Activated naive CD8-positive, alpha-beta T cell treated with anti-CD3 and anti-CD28 coated beads, Interleukin-2, amount 50 U/mL, for 24 hours (primary cell): ENCODE measurements around the gene CDK13.
"Not testable (repeated sequence)": the region's sequence is repeated elsewhere in the genome, so short reads cannot be mapped to it uniquely, and the experiment has no call there.

ENCODE experiments used
- ATAC-seq: fragments of 150-1000 bp; cut with Tn5 transposase; one replicate; pipeline ENCODE4 v1.10.0; 2021
- DNase-seq: peaks from one replicate; pipeline ENCODE4 v3.0.0; 2021
- H3K27ac Mint-ChIP-seq: one replicate; pipeline ENCODE4 v1.8.0; 2021; ENCODE audit warnings: mild to moderate bottlenecking, mixed read lengths
- H3K27me3 Mint-ChIP-seq: one replicate; pipeline ENCODE4 v1.8.0; 2021; ENCODE audit warnings: mixed read lengths
- H3K36me3 Mint-ChIP-seq: one replicate; pipeline ENCODE4 v1.8.0; 2021; ENCODE audit warnings: low read depth, mixed read lengths
- H3K4me1 Mint-ChIP-seq: one replicate; pipeline ENCODE4 v1.8.0; 2021; ENCODE audit warnings: mixed read lengths
- H3K4me3 Mint-ChIP-seq: one replicate; pipeline ENCODE4 v1.8.0; 2021; ENCODE audit warnings: mild to moderate bottlenecking, moderate library complexity, mixed read lengths
- H3K9me3 Mint-ChIP-seq: one replicate; pipeline ENCODE4 v1.8.0; 2021; ENCODE audit warnings: mixed read lengths

The CDK13 gene

DNA sequence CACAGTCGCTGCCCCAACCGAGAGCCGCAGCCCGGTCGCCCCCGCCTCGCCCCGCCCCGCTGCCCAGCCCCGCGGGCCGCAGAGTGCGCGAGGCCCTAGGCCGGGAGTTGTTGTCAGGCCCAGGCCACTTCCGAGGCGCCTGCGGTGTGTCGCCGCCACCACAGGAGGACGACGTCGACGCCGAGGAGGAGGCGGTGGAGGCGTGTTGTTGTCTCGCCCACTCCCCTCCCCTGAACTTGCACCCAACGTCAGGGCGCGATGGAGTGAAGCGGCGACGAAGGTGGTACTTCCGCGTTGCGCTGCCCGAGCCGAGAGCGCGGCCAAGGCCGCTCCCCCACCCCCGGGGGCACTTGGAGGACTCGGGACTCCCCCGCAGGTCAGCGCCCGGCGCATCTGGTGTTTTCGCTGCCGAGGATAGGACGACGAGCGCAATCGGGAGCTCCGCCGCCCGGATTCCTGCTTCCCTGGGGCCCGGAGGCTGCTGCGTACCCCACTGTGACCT, at the start of gene CDK13:
Gene CDK13, plus strand, starts transcription at position 286 of the 502 bp plus-strand sequence. CDS start 386 bp downstream, outside the sequence.
- Mint-ChIP-seq H3K9me3 (no peaks in the 10 kb centered on the region), H3K4me3 (peak within 1 kb of the TSS; percentile 98), H3K27me3 (no peaks in the 10 kb centered on the region), H3K27ac (peak within 1 kb of the TSS; percentile 100), H3K4me1 (peaks cover 46% of the 10 kb centered on the region), H3K36me3 (peaks cover 18% of the 10 kb centered on the region)
- peak; percentile 84 for DNase-seq
- ATAC-seq = peak; percentile 35

DNA sequence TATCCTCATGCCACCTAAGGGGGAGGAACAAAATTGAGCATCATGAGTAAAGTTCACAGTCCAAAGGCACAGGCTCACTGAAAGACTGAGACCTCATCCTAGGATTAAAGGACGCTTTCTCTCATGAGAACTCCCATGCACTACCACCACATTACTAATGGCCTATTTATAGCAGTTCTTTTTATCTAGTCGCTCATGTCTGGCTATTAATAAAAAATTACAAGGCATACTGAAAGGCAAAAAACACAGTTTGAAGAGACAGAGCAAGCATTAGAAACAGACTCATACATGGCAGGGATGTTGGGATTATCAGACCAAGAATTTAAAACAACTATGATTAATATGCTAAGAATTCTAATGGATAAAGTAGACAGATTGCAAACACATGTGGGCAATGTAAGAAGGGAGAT, 46.0 kb upstream of the CDK13 start:
- Mint-ChIP-seq H3K27ac (no peak overlapping the region), H3K4me3 (no peak overlapping the region), H3K27me3 (no peaks in the 10 kb centered on the region), H3K4me1 (no peaks in the 10 kb centered on the region), H3K9me3 (peaks cover 8% of the 10 kb centered on the region), H3K36me3 (no peaks in the 10 kb centered on the region)
- DNase-seq (no peak), ATAC-seq (no peak)

DNA sequence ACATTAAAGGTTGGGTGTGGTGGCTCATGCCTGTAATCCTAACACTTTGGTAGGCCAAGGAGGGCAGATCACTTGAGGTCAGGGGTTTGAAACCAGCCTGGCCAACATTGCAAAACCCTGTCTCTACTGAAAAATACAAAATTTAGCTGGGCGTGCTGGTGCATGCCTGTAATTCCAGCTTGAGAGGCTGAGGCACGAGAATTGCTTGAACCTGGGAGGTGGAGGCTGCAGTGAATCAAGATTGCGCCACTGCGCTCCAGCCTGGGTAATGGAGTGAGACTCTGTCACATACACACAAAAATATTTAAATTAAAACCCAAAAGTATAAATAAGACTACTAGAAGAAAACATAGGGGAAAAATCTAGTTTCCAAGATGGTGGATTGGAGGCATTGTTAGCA, 41.9 kb upstream of the CDK13 start:
- no peak for ATAC-seq
- H3K9me3 Mint-ChIP-seq = peaks cover 20% of the 10 kb centered on the region
- no peak for DNase-seq
- H3K4me1 Mint-ChIP-seq = no peaks in the 10 kb centered on the region
- no peaks in the 10 kb centered on the region for H3K36me3 Mint-ChIP-seq
- H3K4me3 Mint-ChIP-seq = no peak overlapping the region
- no peak overlapping the region for H3K27ac Mint-ChIP-seq
- H3K27me3 Mint-ChIP-seq = no peaks in the 10 kb centered on the region

DNA sequence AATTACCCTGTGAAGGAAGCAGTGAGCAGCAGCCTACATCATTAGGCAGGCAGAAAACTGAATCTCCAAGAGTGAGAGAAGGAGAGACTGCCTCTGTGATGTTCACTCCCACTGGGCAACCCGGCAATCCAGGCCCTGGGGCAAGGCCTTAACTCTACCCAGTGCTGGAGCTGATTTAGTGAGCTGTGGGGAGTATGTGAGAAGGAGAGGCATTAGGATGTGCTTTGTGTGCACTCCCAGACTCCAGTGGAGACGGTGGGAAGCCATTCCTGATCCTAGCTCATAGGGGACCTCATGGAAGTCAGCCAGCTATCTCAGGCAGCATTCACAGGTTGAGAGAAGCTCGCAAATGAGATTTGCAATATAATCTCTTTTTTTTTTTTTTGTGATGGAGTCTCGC, 41.1 kb upstream of the CDK13 start:
- Mint-ChIP-seq H3K27me3 (no peaks in the 10 kb centered on the region), H3K27ac (no peak overlapping the region), H3K36me3 (no peaks in the 10 kb centered on the region), H3K9me3 (peaks cover 20% of the 10 kb centered on the region), H3K4me3 (no peak overlapping the region), H3K4me1 (no peaks in the 10 kb centered on the region)
- DNase-seq (no peak), ATAC-seq (no peak)

DNA sequence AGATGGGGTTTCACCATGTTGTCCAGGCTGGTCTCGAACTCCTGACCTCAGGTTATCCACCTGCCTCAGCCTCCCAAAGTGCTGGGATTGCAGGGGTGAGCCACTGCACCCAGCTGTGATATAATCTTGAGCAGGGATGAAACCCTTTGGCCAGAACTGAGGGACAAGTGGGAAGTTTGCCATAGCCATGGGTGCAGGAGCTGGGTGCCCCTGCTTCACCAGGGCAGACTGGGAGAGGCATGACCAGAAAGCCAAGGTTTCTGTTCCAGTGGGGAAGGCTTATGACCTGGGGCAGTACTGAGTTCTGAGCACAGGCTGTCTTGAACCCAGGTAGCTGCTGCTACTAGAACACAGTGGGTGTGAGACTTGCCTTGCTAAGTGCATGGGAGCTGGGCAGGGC, 40.5 kb upstream of the CDK13 start:
- H3K9me3 Mint-ChIP-seq = peaks cover 20% of the 10 kb centered on the region

DNA sequence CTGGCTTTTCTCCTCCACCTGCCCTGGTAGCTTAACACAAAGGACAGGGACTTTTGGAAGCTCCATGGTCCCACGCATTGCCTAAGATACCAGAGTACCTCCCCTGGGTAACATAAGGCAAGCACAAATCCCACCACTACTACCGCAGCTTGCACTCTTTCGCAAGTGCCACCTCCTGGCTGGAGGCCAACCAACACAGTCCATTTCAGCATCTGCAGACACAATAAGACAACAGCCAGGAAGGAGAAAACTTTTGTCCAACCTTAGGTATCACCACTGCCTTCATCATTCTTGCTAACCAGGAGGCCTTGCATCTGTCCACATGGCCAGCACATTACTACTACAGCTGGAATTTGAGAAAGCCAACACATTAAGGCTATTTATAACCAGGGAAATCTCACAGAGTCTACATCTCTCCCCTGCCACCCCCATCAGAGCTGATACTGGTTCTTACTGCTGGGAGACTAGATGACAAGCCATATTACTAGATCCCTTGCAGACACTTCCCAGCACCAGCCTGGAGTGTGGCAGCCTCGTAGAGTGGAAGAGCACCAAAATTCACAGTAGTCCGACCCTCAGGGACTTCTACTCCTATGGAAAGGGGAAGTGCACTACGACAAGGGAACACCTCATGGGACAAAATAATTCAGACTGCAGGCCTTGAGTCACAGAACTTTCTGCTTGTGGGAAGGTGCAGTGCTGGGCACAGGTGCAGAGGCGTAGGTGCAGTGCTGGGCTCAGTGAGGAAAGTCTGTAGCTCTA, 39.8 kb upstream of the CDK13 start:
- peaks cover 4% of the 10 kb centered on the region for H3K4me1 Mint-ChIP-seq
- H3K4me3 Mint-ChIP-seq = no peak overlapping the region
- H3K27me3 Mint-ChIP-seq = no peaks in the 10 kb centered on the region
- ATAC-seq = no peak
- peaks cover 20% of the 10 kb centered on the region for H3K9me3 Mint-ChIP-seq
- H3K36me3 Mint-ChIP-seq = no peaks in the 10 kb centered on the region
- H3K27ac Mint-ChIP-seq = no peak overlapping the region
- DNase-seq = no peak

More for the DNA sequence above, 40.5 kb upstream of the CDK13 start:
- no peaks in the 10 kb centered on the region for H3K27me3 Mint-ChIP-seq
- no peaks in the 10 kb centered on the region for H3K4me1 Mint-ChIP-seq
- no peak overlapping the region for H3K4me3 Mint-ChIP-seq
- no peak for ATAC-seq
- H3K36me3 Mint-ChIP-seq = no peaks in the 10 kb centered on the region
- no peak overlapping the region for H3K27ac Mint-ChIP-seq
- no peak for DNase-seq

DNA sequence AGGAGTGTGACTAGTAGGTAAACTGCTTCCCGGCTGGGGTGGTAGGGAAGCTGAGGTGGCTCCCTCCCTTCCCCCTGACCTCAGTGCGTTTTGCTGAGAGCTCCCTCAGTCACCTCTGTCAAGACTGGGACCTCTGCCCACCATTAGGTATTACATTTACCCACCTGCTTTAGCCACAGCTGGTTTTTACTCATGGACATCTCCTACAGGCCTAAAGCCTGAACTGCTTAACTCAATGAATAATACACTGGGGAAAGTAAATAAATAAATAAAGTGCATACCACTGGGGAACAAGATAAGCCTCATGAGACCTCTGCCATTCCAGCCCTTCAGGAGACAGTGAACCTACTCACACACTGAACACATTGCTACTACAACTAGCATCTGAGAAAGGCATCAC, 38.9 kb upstream of the CDK13 start:
- Mint-ChIP-seq H3K9me3 (peaks cover 20% of the 10 kb centered on the region), H3K4me1 (peaks cover 7% of the 10 kb centered on the region), H3K27me3 (no peaks in the 10 kb centered on the region), H3K27ac (no peak overlapping the region), H3K4me3 (no peak overlapping the region), H3K36me3 (no peaks in the 10 kb centered on the region)
- no peak for ATAC-seq
- DNase-seq = no peak

DNA sequence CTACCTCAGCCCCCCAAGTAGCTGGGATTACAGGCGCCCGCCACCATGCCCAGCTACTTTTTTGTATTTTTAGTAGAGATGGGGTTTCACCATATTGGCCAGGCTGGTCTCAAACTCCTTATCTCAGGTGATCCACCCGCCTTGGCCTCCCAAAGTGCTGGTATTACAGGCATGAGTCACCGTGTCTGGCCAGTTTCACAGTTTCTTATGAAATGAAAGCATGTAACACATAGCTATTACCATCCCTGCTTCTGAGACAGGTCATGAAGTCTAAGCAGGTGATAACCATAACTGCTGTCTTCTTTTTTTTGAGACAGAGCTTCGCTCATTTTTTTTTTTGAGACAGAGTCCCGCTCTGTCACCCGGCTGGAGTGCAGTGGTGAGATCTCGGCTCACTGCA, 34.2 kb upstream of the CDK13 start:
- DNase-seq, H3K27ac Mint-ChIP-seq, H3K4me3 Mint-ChIP-seq, ATAC-seq, H3K4me1 Mint-ChIP-seq, H3K27me3 Mint-ChIP-seq, H3K36me3 Mint-ChIP-seq: not testable (repeated sequence)
- peaks cover 12% of the 10 kb centered on the region for H3K9me3 Mint-ChIP-seq

DNA sequence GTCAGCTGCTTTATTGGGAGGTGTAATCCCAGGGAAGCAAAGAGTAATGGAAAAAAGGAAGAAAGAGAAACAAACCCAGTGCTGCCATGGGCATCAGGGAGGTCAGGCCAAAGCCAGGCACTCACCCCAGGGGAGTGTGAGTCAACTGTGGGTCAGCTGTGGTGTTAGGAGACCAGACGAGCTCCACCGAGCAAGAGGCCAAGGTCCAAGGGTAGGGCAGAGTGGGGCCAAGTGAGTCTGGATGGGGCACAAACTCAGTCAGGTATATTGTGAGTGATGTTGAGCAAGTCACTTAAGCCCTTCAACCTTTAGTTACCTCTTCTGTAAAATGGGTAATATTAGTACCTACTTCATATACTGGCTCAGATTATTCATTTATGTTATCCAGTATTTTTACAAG, 30.4 kb upstream of the CDK13 start:
- DNase-seq (no peak), ATAC-seq (no peak)
- Mint-ChIP-seq H3K4me1 (peaks cover 7% of the 10 kb centered on the region), H3K9me3 (no peaks in the 10 kb centered on the region), H3K27ac (no peak overlapping the region), H3K36me3 (no peaks in the 10 kb centered on the region), H3K4me3 (no peak overlapping the region), H3K27me3 (peaks cover 6% of the 10 kb centered on the region)

DNA sequence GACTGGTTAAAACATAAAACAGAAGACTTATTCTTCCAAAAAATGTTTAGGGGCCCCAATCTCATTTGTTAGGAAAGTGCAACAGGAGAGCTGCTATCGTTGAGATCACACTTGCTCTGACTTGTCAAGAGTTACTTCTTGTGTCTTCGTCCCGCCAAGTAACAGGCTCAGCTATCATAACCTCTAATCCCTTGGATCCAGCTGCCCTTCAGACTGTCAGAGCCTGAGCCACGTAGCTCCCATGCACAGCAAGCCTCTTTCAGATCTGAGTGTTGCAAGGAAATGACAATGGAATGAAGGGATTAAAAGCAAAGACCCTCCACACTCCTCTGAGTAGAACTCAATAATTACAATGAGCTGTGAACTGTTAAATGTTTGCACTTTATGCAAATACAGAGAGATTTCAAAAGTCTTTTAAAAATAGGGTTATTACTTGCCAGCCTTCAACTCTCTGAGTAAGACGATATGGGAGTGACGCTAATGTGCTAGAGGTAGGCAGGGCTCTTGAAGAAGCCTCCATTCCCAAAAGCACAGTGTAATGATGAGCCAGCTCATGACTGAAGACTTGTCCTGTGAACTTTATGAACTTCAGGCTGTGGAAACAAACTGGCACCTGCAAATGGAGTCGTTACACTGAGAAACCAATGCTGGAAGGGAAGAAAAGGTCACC, 28.4 kb upstream of the CDK13 start:
- peaks cover 6% of the 10 kb centered on the region for H3K27me3 Mint-ChIP-seq

DNA sequence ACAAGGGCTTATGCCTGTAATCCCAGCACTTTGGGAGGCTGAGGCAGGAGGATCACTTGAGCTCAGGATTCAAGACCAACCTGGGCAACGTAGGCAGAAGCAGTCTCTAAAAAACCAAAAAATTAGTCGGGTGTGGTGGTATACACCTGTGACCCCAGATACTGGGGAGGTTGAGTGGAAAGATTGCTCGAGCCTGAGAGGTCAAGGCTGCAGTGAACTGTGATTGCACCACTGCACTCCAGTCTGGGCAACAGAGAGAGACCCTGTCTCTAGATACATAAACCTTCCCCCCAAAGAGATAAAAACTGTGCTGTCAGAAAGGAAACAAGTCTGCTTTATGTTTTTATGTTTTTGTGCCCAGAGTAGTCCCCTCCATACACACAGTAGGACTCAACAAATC, 27.5 kb upstream of the CDK13 start:
- Mint-ChIP-seq H3K27me3 (peaks cover 6% of the 10 kb centered on the region), H3K27ac (no peak overlapping the region), H3K4me3 (no peak overlapping the region), H3K36me3 (no peaks in the 10 kb centered on the region), H3K9me3 (no peaks in the 10 kb centered on the region), H3K4me1 (no peaks in the 10 kb centered on the region)
- ATAC-seq = no peak
- no peak for DNase-seq

More for the DNA sequence above, 28.4 kb upstream of the CDK13 start:
- no peaks in the 10 kb centered on the region for H3K9me3 Mint-ChIP-seq
- no peak overlapping the region for H3K27ac Mint-ChIP-seq
- no peak for ATAC-seq
- no peaks in the 10 kb centered on the region for H3K4me1 Mint-ChIP-seq
- H3K4me3 Mint-ChIP-seq = no peak overlapping the region
- no peak for DNase-seq
- no peaks in the 10 kb centered on the region for H3K36me3 Mint-ChIP-seq

DNA sequence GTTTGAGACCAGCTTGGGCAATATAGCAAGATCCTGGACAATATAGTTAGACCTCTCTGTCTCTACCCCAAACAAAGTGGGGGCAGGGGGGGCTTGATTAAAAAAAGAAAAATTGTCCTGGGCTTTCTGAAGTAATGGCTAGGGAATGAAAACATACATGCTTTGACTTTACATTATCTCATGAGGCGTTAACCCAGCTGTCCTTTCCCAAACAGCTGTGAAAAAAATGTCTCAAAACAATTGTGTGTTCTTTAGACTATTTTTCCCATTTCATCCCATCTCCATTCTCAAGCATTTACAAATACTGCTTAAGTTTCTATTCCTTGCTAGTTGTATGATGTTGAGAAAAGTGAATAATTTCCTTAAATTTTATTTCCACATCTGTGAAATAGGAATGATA, 27.0 kb upstream of the CDK13 start:
- H3K36me3 Mint-ChIP-seq = no peaks in the 10 kb centered on the region
- DNase-seq = no peak
- peaks cover 6% of the 10 kb centered on the region for H3K27me3 Mint-ChIP-seq
- no peak overlapping the region for H3K27ac Mint-ChIP-seq
- no peaks in the 10 kb centered on the region for H3K9me3 Mint-ChIP-seq
- no peaks in the 10 kb centered on the region for H3K4me1 Mint-ChIP-seq
- H3K4me3 Mint-ChIP-seq = no peak overlapping the region
- ATAC-seq = no peak

DNA sequence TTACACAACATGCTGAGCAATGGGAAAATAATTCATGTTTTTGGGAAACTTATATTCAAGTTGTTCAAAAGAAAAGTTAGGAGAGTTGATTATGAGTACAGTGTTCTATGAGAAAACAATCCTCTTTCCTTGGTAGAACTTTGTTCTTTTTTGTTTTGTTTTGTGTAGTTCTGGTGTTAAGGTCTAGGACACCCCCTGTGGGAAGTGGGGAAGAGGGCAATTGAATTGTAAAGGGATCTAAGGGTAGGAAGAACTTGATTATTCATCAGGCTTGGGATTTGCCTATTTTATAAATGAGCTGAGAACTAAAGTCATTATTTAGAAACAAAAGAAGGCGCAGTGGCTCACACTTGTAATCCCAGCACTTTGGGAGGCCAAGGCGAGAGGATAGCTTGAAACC, 25.9 kb upstream of the CDK13 start:
- Mint-ChIP-seq H3K4me3 (no peak overlapping the region), H3K27ac (no peak overlapping the region), H3K4me1 (no peaks in the 10 kb centered on the region), H3K9me3 (no peaks in the 10 kb centered on the region), H3K36me3 (no peaks in the 10 kb centered on the region), H3K27me3 (peaks cover 3% of the 10 kb centered on the region)
- DNase-seq = no peak
- ATAC-seq = no peak

DNA sequence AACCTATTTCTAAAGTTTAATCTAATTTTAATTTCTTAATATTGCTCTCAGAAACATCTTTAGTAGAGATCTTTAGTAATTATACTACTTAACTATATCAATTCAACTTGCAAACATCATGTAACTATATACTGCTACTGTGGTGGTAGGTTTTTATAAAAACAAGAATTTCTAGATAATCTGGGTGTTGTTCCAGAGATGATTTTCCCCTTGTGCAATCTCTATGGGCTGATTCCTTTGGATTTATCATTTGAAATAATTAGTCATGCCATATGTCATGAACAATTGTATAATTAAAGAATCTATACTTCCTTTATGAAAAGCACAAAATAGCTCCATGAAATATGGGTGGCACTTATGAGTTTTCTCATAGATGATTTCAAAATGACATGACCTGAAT, 23.9 kb upstream of the CDK13 start:
- H3K4me1 Mint-ChIP-seq = no peaks in the 10 kb centered on the region
- H3K4me3 Mint-ChIP-seq = no peak overlapping the region

DNA sequence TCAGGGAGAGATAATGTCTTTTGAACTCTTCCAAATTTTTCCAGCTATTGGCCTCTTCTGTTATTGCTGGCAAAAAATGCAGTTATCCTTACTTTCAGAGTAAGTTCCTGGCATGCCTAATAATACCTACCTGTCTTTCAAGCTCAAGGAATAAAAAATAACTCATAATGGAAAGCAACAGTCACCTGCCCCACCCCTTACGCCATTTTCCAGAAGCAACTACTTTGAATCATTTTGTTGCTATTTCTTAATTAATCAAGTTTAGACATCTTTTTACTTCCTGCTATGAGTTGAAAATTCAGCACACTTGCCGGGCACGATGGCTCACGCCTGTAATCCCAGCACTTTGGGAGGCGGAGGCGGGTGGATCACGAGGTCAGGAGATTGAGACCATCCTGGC, 23.0 kb upstream of the CDK13 start:
- Mint-ChIP-seq H3K4me1 (no peaks in the 10 kb centered on the region), H3K27ac (no peak overlapping the region), H3K4me3 (no peak overlapping the region), H3K9me3 (no peaks in the 10 kb centered on the region), H3K27me3 (peaks cover 3% of the 10 kb centered on the region), H3K36me3 (no peaks in the 10 kb centered on the region)
- no peak for ATAC-seq
- DNase-seq = no peak

More for the DNA sequence above, 23.9 kb upstream of the CDK13 start:
- H3K36me3 Mint-ChIP-seq = no peaks in the 10 kb centered on the region
- no peak overlapping the region for H3K27ac Mint-ChIP-seq
- peaks cover 3% of the 10 kb centered on the region for H3K27me3 Mint-ChIP-seq
- H3K9me3 Mint-ChIP-seq = no peaks in the 10 kb centered on the region
- ATAC-seq (no peak), DNase-seq (no peak)
